Suppressor macrophage (primary cell): ENCODE measurements around the gene HNRNPM.
A peak's percentile ranks its signal among the peaks of the same experiment; 100 is the strongest.
"Not testable (repeated sequence)": the region's sequence is repeated elsewhere in the genome, so short reads cannot be mapped to it uniquely, and the experiment has no call there.

Source experiments
- DNase-seq, 4 experiments: peaks; one replicate each; pipeline ENCODE4 v3.0.0-alpha.2; 2020 to 2022

Gene HNRNPM

DNA sequence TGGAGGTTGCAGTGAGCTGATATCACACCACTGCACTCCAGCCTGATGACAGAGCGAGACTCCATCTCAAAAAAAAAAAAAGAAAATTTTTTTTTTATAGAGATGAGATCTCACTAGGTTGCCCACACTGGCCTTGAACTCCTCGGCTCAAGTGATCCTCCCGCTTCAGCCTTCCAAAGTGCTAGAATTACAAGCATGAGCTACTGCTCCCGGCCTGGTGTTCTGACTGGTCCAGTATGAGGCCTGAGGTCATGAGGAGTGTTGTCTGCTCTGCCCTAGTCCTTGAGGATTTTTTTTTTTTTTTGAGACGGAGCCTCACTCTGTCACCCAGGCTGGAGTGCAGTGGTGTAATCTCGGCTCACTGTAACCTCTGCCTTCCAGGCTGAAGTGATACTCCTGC, 19.4 kb upstream of the HNRNPM start:
- not testable (repeated sequence) for DNase-seq

DNA sequence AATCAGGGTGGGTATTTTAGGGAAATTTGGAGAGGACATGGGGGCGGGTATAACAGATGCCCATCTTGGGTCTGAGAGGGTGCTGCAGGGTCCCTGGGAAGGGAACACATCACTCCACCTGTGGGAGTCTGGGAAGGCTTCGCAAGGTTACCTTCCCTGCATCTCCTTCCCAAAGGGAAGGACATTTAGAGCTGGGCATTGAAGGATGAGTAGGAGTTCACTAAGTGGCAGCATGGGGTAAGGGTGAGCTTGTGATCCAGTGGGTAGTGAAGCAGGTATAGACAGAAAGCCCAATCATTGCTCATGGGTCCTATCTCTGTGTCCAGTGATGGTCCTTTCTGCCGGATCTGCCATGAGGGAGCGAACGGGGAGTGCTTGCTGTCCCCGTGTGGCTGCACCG, 18.5 kb upstream of the HNRNPM start:
- no peak for DNase-seq

DNA sequence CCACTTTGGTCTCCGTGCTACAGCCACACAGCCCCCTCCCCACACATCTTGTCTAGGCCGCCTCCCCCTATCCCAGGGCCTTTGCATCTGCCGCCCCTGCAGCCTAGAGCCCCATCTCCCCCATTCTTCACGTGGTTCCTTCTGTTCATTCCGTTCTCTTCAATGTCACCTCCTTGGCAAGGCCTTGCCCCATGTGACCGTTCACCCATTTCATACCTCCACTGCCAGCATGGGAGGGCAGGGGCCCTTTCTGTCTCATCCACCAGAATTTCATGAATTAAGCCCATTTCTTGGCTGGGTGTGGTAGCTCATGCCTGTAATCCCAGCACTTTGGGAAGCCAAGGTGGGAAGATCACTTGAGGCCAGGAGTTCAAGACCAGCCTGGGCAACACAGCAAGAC, 15.7 kb upstream of the HNRNPM start:
- no peak for DNase-seq

DNA sequence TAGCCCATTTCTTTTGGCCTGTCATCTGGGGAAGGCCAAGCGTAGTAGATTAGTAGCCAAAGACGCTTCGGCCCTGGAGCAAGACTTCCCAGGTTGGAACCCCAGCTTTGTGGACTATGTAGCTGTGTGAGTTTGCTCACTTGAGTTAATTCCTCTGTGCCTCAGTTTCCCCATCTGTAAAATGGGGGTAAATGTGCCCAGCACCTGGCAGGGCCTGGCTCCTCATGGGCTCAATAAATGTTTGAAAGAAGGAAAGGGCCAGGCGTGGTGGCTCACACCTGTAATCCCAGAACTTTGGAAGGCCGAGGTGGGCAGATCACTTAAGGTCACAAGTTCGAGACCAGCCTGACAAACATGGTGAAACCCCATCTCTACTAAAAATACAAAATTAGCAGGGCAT, 14.9 kb upstream of the HNRNPM start:
- DNase-seq: no peak

GRCh38 chr19:8430650-8431049, 14.1 kb upstream of the HNRNPM start:
- no peak for DNase-seq

- DNase-seq: no peak
Measured at GRCh38 chr19:8438236-8438635, 6.5 kb upstream of the HNRNPM start.

GRCh38 chr19:8441725-8442544, 2.8 kb upstream of the HNRNPM start:
- no peak for DNase-seq

GRCh38 chr19:8444140-8444676, 567 bp upstream of the HNRNPM start:
- not testable (repeated sequence) for DNase-seq

- peak; percentile 40 to 80 (median 64) for DNase-seq
Measured at GRCh38 chr19:8445488-8446001, 770 bp downstream of the HNRNPM start.

DNA sequence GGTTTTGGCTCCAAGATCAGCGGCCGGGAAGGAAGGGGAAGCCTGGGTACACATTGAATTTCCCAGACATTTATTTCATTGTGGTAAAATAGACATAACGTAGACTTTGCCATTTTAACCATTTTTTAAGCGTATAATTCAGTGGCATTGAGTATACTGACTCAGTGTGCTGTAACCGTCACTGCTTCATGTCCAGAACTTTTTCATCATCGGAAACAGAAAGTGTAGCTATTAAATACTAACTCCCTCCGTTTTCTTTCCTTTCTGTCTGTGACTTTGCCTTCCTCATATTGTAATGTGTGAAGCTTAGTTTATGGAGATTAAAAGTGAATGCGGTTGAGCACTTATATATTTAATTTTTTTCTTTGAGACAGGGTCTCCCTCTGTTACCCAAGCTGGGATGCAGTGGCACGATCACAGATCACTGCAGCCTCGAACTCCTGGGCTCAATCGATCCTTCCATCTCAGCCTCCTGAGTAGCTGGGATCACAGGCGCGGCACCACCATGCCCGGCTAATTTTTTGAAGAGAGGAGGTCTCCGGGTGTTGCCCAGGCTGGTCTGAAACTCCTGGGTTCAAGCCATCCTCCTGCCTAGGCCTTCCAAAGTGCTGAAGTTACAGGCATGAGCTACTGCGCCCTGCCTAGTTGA, 1.4 kb downstream of the HNRNPM start:
- no peak for DNase-seq

DNA sequence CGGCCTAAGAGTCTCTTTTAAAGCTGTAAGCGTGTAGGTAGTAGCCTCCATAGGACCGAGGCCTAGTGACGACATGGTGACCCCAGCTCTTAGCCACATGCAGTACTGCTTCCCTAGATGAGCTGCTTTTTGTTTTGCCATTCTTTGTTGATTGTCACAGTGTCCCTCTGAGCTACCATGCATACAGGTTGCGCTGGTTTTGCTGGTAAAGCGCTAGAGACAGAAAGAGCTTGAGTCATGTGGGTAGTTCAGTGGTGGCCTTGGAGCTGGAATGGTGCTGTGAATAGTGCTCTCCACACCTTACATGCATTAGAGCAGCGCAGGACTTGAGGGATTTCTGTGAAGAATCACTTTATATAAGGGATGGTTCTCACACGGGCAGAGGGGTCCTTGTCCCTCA, 5.1 kb downstream of the HNRNPM start:
- no peak for DNase-seq

GRCh38 chr19:8451377-8451776, 6.6 kb downstream of the HNRNPM start:
- DNase-seq: no peak

- no peak for DNase-seq
Measured at GRCh38 chr19:8451885-8452284, 7.1 kb downstream of the HNRNPM start.

- DNase-seq: no peak
Measured at GRCh38 chr19:8452446-8453123, 7.8 kb downstream of the HNRNPM start.

DNA sequence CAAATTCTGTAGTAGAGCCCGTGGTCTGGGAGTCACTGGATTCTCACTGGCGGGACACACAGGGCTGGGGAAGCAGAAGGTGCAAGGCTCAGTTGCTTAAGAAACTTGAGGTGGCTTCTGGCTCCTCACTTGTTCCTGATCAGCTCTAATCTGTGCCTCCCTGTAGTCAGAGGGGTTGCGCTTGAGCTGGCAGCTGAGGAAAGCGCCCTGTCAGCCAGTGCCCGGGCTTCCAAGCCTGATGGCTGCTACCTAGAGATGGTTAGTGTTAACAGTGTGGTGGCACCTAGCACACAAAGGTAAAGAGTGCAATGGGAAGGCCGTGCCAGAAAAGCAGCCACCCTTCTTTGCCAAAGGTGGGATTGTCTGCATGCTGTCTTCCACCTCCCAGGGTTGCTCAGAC, 8.8 kb downstream of the HNRNPM start:
- no peak for DNase-seq

- DNase-seq: no peak
Measured at GRCh38 chr19:8454218-8454617, 9.4 kb downstream of the HNRNPM start.

GRCh38 chr19:8455018-8455417, 10.2 kb downstream of the HNRNPM start:
- DNase-seq: no peak

DNA sequence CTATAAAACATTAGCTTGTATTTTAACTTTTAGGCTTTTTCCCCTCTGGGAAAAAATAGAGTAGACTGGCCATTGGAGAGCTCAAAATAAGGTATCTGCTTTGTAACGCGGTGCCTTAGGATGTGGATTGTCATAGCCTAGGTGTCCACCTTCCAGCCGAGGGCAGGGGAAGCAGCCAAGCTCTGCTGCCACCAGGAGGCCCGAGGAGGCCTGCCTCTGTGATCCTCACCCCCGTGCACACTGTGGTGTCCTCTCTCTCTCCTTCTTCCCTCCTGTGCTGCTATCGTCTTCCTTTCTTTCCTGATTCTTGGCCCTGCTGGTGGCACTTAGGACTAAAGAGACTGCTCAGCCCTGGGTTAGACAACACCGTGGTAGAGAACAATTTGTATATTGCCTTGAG, 11.3 kb downstream of the HNRNPM start:
- DNase-seq: no peak

DNA sequence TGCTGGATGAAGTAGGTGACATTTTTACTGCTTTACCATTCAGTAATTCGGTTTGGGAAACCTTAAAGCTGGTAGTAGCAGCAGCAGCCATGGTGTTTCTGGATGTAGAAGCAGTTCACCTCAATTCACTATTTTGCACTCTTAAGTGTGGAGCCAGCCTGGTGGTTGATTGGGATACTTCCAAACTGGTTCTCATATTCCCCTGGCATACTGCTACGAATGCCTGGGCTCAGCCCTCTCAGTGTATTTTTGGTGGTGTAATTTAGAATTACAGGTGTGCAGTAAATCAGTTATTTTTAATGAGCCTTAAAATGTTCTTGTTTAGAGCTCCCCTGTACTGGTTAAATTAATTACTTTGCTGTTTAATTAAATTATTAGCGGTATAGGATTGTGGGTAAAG, 12.4 kb downstream of the HNRNPM start:
- no peak for DNase-seq

GRCh38 chr19:8457827-8458226, 13.1 kb downstream of the HNRNPM start:
- no peak for DNase-seq

DNA sequence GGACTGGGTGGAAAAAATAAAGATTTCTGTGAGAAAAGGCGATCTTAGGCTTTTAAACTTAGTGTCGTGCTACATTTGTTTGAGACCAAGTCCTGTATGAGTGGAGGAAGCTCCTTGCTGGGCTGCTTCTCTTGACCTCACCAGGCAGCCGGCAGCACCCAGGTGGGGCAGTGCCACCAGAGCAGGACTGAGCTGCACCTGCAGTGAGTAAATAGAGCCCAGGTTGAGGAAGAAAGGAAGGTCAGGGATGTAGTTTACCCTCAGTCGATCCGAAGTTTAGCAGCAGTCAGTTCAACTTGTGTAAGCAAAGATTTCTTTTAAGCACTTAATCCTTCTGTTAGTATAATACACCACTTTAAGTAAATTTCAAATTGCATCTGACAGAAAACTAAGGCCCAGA, 13.6 kb downstream of the HNRNPM start:
- DNase-seq: no peak

GRCh38 chr19:8459095-8459494, 14.3 kb downstream of the HNRNPM start:
- DNase-seq: no peak
